Measurements from ENCODE around the gene NT5C. TPM values are rescaled to one million over a fixed set of nuclear protein-coding genes. Genes with fewer than 3 reads are reported as not detected.

NT5C gene
- total RNA-seq, 1 donor from 2014 or later, result 18.3 TPM

GRCh38 chr17:75088465-75089417 lies 42.8 kb downstream of the NT5C start:
- TF ChIP-seq, protein P1, sequence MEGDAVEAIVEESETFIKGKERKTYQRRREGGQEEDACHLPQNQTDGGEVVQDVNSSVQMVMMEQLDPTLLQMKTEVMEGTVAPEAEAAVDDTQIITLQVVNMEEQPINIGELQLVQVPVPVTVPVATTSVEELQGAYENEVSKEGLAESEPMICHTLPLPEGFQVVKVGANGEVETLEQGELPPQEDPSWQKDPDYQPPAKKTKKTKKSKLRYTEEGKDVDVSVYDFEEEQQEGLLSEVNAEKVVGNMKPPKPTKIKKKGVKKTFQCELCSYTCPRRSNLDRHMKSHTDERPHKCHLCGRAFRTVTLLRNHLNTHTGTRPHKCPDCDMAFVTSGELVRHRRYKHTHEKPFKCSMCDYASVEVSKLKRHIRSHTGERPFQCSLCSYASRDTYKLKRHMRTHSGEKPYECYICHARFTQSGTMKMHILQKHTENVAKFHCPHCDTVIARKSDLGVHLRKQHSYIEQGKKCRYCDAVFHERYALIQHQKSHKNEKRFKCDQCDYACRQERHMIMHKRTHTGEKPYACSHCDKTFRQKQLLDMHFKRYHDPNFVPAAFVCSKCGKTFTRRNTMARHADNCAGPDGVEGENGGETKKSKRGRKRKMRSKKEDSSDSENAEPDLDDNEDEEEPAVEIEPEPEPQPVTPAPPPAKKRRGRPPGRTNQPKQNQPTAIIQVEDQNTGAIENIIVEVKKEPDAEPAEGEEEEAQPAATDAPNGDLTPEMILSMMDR (IDR thresholded peaks at IDR 0.05), result no peak
- no peaks in the 10 kb centered on the region for H3K36me3 ChIP-seq
- H3K4me1 ChIP-seq, result peaks cover 0 to 3% of the 10 kb centered on the region in 2 donors
- H3K9me3 ChIP-seq, result no peaks in the 10 kb centered on the region
- intact Hi-C loops (cut with DNase I), result no loop called here
- H3K4me3 ChIP-seq, result peak overlapping the region; percentile 51 to 73
- peak overlapping the region; percentile 47 to 76 for H3K27ac ChIP-seq
- DNase-seq (ENCODE audit: low spot score in 2 of 2), result no peak
- H3K27me3 ChIP-seq, result no peaks in the 10 kb centered on the region

GRCh38 chr17:75087558-75088453 lies 43.7 kb downstream of the NT5C start, which contains the start of gene SLC16A5:
TSS of gene SLC16A5 (plus strand) at chr17:75087954. CDS start at chr17:75093637, 5,683 bp downstream.
- peak within 1 kb of the TSS; percentile 47 to 76 for H3K27ac ChIP-seq
- peaks cover 0 to 3% of the 10 kb centered on the region in 2 donors for H3K4me1 ChIP-seq
- no peaks in the 10 kb centered on the region for H3K9me3 ChIP-seq
- peak within 1 kb of the TSS; percentile 51 to 73 for H3K4me3 ChIP-seq
- TF ChIP-seq, protein P1 (IDR thresholded peaks at IDR 0.05), result no peak
- H3K27me3 ChIP-seq, result no peaks in the 10 kb centered on the region
- no peaks in the 10 kb centered on the region for H3K36me3 ChIP-seq
- DNase-seq (ENCODE audit: low spot score in 2 of 2), result peak; percentile 48 to 86
- intact Hi-C loops (cut with DNase I), result no loop called here

DNA sequence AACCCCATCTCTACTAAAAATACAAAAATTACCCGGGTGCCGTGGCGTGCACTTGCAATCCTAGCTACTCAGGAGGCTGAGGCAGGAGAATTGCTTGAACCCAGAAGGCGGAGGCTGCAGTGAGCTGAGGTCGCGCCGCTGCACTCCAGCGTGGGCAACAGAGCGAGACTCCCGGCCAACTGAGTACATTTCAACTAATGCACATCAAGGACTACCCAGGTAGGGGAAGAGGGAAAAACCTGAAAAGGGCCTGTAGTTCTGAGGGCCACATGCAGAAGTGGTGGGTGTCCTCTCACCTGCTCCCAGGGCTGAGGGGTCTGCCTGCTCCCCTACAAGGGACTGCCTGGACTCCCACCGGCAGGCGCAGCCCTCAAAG lies 44.4 kb downstream of the NT5C start:
- peak overlapping the region; percentile 51 to 73 for H3K4me3 ChIP-seq
- no peaks in the 10 kb centered on the region for H3K27me3 ChIP-seq
- peaks cover 0 to 3% of the 10 kb centered on the region in 2 donors for H3K4me1 ChIP-seq
- intact Hi-C loops (cut with DNase I), result no loop called here
- TF ChIP-seq, protein P1 (IDR thresholded peaks at IDR 0.05), result no peak
- no peaks in the 10 kb centered on the region for H3K9me3 ChIP-seq
- H3K27ac ChIP-seq, result peak overlapping the region; percentile 34 to 76
- no peaks in the 10 kb centered on the region for H3K36me3 ChIP-seq
- no peak for DNase-seq (ENCODE audit: low spot score in 2 of 2)

DNA sequence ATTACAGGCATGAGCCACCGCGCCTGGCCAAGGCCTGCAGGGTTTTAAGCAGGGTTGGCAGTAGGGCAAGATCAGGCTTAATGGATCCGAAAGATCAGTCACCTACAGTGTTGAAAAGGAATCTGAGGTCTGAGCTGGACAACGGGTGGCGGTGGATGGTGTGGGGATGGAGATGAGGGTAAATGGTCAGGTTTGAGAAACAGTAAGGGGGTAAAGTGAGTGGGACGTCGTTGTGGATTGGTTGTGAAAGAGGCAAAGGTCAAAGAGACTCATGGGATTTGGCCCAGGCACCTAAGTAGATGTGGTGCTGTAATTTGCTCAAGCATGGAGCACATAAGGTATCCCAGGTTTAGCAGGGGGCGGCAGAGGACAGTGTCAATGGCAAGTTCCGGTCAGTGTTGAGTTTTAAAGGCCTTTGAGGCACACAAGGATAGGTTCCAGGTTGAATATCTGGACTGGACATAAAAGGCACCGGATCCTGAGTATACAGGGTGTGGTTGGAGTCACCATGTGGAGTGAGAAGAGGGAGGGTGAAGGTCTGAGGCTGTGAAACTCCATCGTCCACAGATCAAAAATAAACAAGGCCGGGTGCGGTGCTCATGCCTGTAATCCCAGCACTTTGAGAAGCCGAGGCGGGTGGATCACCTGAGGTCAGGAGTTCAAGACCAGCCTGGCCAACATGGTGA lies 44.9 kb downstream of the NT5C start:
- no peaks in the 10 kb centered on the region for H3K27me3 ChIP-seq
- no peak overlapping the region for H3K27ac ChIP-seq
- intact Hi-C loops (cut with DNase I), result no loop called here
- TF ChIP-seq, protein P1 (IDR thresholded peaks at IDR 0.05), result no peak
- H3K4me3 ChIP-seq, result no peak overlapping the region
- DNase-seq (ENCODE audit: low spot score in 2 of 2), result no peak
- no peaks in the 10 kb centered on the region for H3K36me3 ChIP-seq
- no peaks in the 10 kb centered on the region for H3K9me3 ChIP-seq
- peaks cover 0 to 3% of the 10 kb centered on the region in 2 donors for H3K4me1 ChIP-seq

DNA sequence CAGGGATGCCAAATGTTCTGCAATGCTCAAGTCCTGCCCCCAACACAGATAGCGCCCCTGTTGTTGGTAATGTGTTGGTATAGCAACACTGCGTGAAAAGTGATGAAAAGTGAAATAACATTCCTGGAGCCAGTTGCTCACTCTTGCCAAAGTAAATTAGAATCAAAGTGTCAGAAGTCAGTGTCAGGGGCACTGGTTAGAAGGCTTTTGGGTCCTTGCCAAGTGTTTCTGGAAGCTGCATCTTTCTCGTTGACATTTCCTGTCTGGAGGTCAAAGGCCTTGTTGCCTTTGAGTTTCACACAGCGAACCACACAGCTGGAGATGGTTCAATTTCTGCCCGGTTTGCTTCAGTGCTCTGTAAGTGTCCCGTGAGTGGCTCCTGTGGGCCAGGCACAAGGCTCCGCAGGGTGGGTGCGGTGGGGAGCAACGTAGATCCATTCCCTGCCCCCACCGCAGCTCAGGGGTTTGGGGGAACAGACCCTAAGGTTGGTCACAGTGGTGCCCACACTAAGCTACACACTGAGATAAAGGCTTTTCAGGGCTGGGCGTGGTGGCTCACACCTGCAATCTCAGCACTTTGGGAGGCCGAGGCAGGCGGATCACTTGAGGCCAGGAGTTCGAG lies 47.4 kb downstream of the NT5C start:
- H3K27me3 ChIP-seq, result no peaks in the 10 kb centered on the region
- no peak overlapping the region for H3K4me3 ChIP-seq
- intact Hi-C loops (cut with DNase I), result no loop called here
- peaks cover 3 to 5% of the 10 kb centered on the region in 2 donors for H3K4me1 ChIP-seq
- no peak for DNase-seq (ENCODE audit: low spot score in 2 of 2)
- no peaks in the 10 kb centered on the region for H3K9me3 ChIP-seq
- H3K36me3 ChIP-seq, result no peaks in the 10 kb centered on the region
- no peak overlapping the region for H3K27ac ChIP-seq
- TF ChIP-seq, protein P1 (IDR thresholded peaks at IDR 0.05), result no peak
